Measurements from ENCODE around the gene IL22RA2. TPM values are rescaled to one million over a fixed set of nuclear protein-coding genes. Genes with fewer than 3 reads are reported as not detected.

IL22RA2 gene
- total and polyA plus RNA-seq, 9 of the 15 experiments (the other 6 are each of a cell fraction or from before 2014, with no cell fraction given), result 0.03 TPM; not detected in 8

- TF ChIP-seq ZBTB2 (IDR thresholded peaks at IDR 0.05) (no peak), SRSF7 (optimal IDR thresholded peaks at IDR 0.05; ENCODE audit: low read depth, low read length) (no peak), FOS (IDR thresholded peaks at IDR 0.05; ENCODE audit: extremely low read depth, insufficient read length) (no peak), NEUROD1 (IDR thresholded peaks at IDR 0.05; ENCODE audit: borderline replicate concordance, low read depth, low read length, partially characterized antibody) (no peak), HDAC8 (tag; IDR thresholded peaks at IDR 0.05) (no peak), MGA (IDR thresholded peaks at IDR 0.05) (peak; percentile 77), ZKSCAN3 (CRISPR knock-in tag; IDR thresholded peaks at IDR 0.05) (no peak), ARNT (IDR thresholded peaks at IDR 0.05) (no peak), TAL1 (IDR thresholded peaks at IDR 0.05) (no peak), E2F1 (CRISPR knock-in tag; IDR thresholded peaks at IDR 0.05) (peak; percentile 17; the same call in 1 of the 2 replicates), ZC3H11A (IDR thresholded peaks at IDR 0.05; ENCODE audit: low read depth, low read length) (no peak), ZNF561 (CRISPR knock-in tag; conservative IDR thresholded peaks at IDR 0.05) (no peak)
Measured at GRCh38 chr6:137218917-137219663, 45.6 kb upstream of the IL22RA2 start, which contains the start of gene IFNGR1 (continued).

Data from K562 (cell line).